ENCODE results near the gene OTUD3. TPM values are rescaled to one million over a fixed set of nuclear protein-coding genes. Genes with fewer than 3 reads are reported as not detected.

Gene OTUD3
- total RNA-seq, 4 donors from 2014 or later, result 2.6 to 20.8 (median 10.7) TPM

DNA sequence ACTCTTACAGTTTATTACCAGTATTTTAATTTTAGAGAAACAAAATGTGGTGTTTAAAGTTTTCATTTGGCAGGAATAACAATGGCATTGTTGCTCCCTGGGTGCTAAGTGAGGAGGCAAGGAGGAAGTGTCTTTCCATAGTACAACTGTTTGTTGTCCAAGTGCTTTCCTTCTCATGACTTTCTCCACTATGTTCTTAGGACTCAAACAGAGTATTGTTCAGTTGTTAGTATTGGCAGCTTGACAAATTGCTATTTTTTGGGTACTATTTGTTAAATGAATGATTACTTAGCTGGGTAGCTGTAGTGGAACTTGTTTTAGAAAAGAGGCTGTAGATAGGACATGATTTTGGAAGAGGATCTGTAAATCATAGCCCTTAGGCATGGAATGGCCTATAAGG, 7.5 kb downstream of the OTUD3 start:
- Histone ChIP-seq H3K27ac (no peak overlapping the region), H3K27me3 (no peaks in the 10 kb centered on the region), H3K4me1 (peaks cover 0 to 7% of the 10 kb centered on the region in 2 donors), H3K9me3 (no peaks in the 10 kb centered on the region), H3K4me3 (no peak overlapping the region), H3K36me3 (no peaks in the 10 kb centered on the region)
- DNase-seq, result no peak
- intact Hi-C loops (cut with DNase I; ENCODE audit: low total_unique reads), result loop anchor here (10.0 kb wide), 1 partner anchor 95 kb away; the partner anchor contains the start of gene TMCO4
- TF ChIP-seq CTCF (IDR thresholded peaks at IDR 0.05) (no peak), POLR2A (IDR thresholded peaks at IDR 0.05) (no peak)

- Histone ChIP-seq H3K27ac (no peak overlapping the region), H3K36me3 (no peaks in the 10 kb centered on the region), H3K4me3 (no peak overlapping the region), H3K27me3 (no peaks in the 10 kb centered on the region), H3K4me1 (peaks cover 0 to 7% of the 10 kb centered on the region in 2 donors), H3K9me3 (no peaks in the 10 kb centered on the region)
- intact Hi-C loops (cut with DNase I; ENCODE audit: low total_unique reads), result no loop called here
- TF ChIP-seq POLR2A (IDR thresholded peaks at IDR 0.05) (no peak), CTCF (IDR thresholded peaks at IDR 0.05) (no peak)
- no peak for DNase-seq
Observed at GRCh38 chr1:19892129-19892528, 9.9 kb downstream of the OTUD3 start.

GRCh38 chr1:19892628-19893168, 10.5 kb downstream of the OTUD3 start:
- Histone ChIP-seq H3K27me3 (no peaks in the 10 kb centered on the region), H3K9me3 (no peaks in the 10 kb centered on the region), H3K27ac (no peak overlapping the region), H3K36me3 (no peaks in the 10 kb centered on the region), H3K4me1 (peaks cover 0 to 7% of the 10 kb centered on the region in 2 donors), H3K4me3 (no peak overlapping the region)
- no peak for DNase-seq
- intact Hi-C loops (cut with DNase I; ENCODE audit: low total_unique reads), result no loop called here
- TF ChIP-seq CTCF (IDR thresholded peaks at IDR 0.05) (no peak), POLR2A (IDR thresholded peaks at IDR 0.05) (no peak)

DNA sequence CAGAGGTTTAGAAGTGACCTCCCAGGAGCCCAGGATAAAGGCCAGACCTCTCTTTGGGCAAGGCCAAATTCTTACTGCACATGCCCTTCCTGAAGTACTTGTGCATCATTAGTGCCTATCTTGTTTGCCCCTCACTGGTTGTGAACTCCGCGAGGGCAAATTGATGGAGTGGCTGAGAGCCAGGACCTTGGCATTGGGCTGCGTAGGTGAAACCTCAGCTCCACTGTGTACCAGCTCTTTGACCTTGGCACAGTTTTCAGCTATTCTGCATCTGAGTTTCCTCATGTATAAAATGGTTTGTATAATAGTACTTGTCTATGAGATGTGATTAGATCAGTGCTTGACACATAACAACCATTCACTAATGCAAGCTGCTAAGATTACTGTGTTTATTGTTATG, 11.5 kb downstream of the OTUD3 start:
- no peak for TF ChIP-seq CTCF (IDR thresholded peaks at IDR 0.05)
- TF ChIP-seq POLR2A (IDR thresholded peaks at IDR 0.05), result no peak
- Histone ChIP-seq H3K36me3 (no peaks in the 10 kb centered on the region), H3K4me3 (no peak overlapping the region), H3K9me3 (no peaks in the 10 kb centered on the region), H3K27ac (no peak overlapping the region), H3K4me1 (peaks cover 0 to 7% of the 10 kb centered on the region in 2 donors), H3K27me3 (no peaks in the 10 kb centered on the region)
- DNase-seq, result no peak
- intact Hi-C loops (cut with DNase I; ENCODE audit: low total_unique reads), result no loop called here

GRCh38 chr1:19894218-19894617, 12.0 kb downstream of the OTUD3 start:
- Histone ChIP-seq H3K36me3 (no peaks in the 10 kb centered on the region), H3K9me3 (no peaks in the 10 kb centered on the region), H3K4me1 (peaks cover 0 to 7% of the 10 kb centered on the region in 2 donors), H3K4me3 (no peak overlapping the region), H3K27me3 (no peaks in the 10 kb centered on the region), H3K27ac (no peak overlapping the region)
- TF ChIP-seq POLR2A (IDR thresholded peaks at IDR 0.05) (no peak), CTCF (IDR thresholded peaks at IDR 0.05) (no peak)
- DNase-seq, result no peak
- intact Hi-C loops (cut with DNase I; ENCODE audit: low total_unique reads), result no loop called here
